ENCODE results near the gene FAAP100.

GRCh38 chr17:81526662-81527571 lies 25.2 kb downstream of the FAAP100 start:
- TF ChIP-seq POLR2A (IDR thresholded peaks at IDR 0.05; ENCODE audit: low read depth, low read length) (no peak), SPI1 (IDR thresholded peaks at IDR 0.05; ENCODE audit: low read depth, low read length) (no peak), TAF1 (IDR thresholded peaks at IDR 0.05; ENCODE audit: low read depth, low read length) (no peak)
